ENCODE measurements around the gene LRRC34.

Gene LRRC34

GRCh38 chr3:169812332-169813235 is at the start of gene LRRC34, which contains the start of gene LRRIQ4:
Gene LRRC34, minus strand, starts transcription at chr3:169812904. Its CDS starts 356 bp downstream, at chr3:169812548.
Gene LRRIQ4, plus strand, starts transcription at chr3:169812870. Its CDS starts 9,052 bp downstream, at chr3:169821922.
- peak; percentile 60 for DNase-seq

- DNase-seq: no peak
These were observed 49.2 kb upstream of the LRRC34 start for GRCh38 chr3:169861871-169862270.

GRCh38 chr3:169857811-169858210 is 45.1 kb upstream of the LRRC34 start:
- DNase-seq: no peak

GRCh38 chr3:169855514-169855913 is 42.8 kb upstream of the LRRC34 start:
- DNase-seq: no peak

GRCh38 chr3:169850618-169851017 is 37.9 kb upstream of the LRRC34 start:
- DNase-seq: no peak

- DNase-seq: no peak
These were observed 36.0 kb upstream of the LRRC34 start for GRCh38 chr3:169848741-169849140.

- DNase-seq: no peak
These were observed 35.2 kb upstream of the LRRC34 start for GRCh38 chr3:169847896-169848295.

GRCh38 chr3:169846458-169847193 is 33.9 kb upstream of the LRRC34 start:
- DNase-seq: no peak

GRCh38 chr3:169842960-169843359 is 30.3 kb upstream of the LRRC34 start:
- no peak for DNase-seq

GRCh38 chr3:169841171-169841570 is 28.5 kb upstream of the LRRC34 start:
- DNase-seq: no peak

- DNase-seq: no peak
These were observed 25.9 kb upstream of the LRRC34 start for GRCh38 chr3:169838511-169839030.

- DNase-seq: no peak
These were observed 24.2 kb upstream of the LRRC34 start for GRCh38 chr3:169836942-169837275.

- DNase-seq: no peak
These were observed 23.6 kb upstream of the LRRC34 start for GRCh38 chr3:169836078-169836941.

GRCh38 chr3:169835533-169835932 is 22.8 kb upstream of the LRRC34 start:
- DNase-seq: no peak

- DNase-seq: no peak
These were observed 15.0 kb upstream of the LRRC34 start for GRCh38 chr3:169827712-169828111.

GRCh38 chr3:169825316-169825715 is 12.6 kb upstream of the LRRC34 start:
- no peak for DNase-seq

- no peak for DNase-seq
These were observed 10.3 kb upstream of the LRRC34 start for GRCh38 chr3:169822983-169823382.

GRCh38 chr3:169822540-169822939 is 9.8 kb upstream of the LRRC34 start:
- DNase-seq: no peak

GRCh38 chr3:169822091-169822490 is 9.4 kb upstream of the LRRC34 start:
- no peak for DNase-seq

- no peak for DNase-seq
These were observed 5.6 kb upstream of the LRRC34 start for GRCh38 chr3:169818316-169818715.

GRCh38 chr3:169815590-169816150 is 3.0 kb upstream of the LRRC34 start:
- no peak for DNase-seq

GRCh38 chr3:169813757-169814517 is 1.2 kb upstream of the LRRC34 start:
- no peak for DNase-seq

Data from NCI-H1417 treated with DMSO at 0.1 percent for 48 hours (cell line).